Measurements from ENCODE around the gene CKAP5.

The CKAP5 gene

GRCh38 chr11:46845740-46846509 is at the start of gene CKAP5:
TSS of gene CKAP5 (minus strand) at chr11:46846280. CDS start at chr11:46821231, 25,049 bp downstream.
- DNase-seq (ENCODE audit: low spot score), result peak; percentile 94
- TF ChIP-seq CTCF (IDR thresholded peaks at IDR 0.05), result no peak
- peak within 1 kb of the TSS; percentile 68 to 86 for H3K27ac ChIP-seq
- peak within 1 kb of the TSS; percentile 86 for H3K4me3 ChIP-seq

GRCh38 chr11:46895821-46896220 is 49.7 kb upstream of the CKAP5 start:
- Histone ChIP-seq H3K27ac (no peak overlapping the region), H3K4me3 (no peak overlapping the region)
- no peak for DNase-seq (ENCODE audit: low spot score)
- TF ChIP-seq CTCF (IDR thresholded peaks at IDR 0.05), result no peak

- no peak for TF ChIP-seq CTCF (IDR thresholded peaks at IDR 0.05)
- no peak for DNase-seq (ENCODE audit: low spot score)
- Histone ChIP-seq H3K4me3 (no peak overlapping the region), H3K27ac (no peak overlapping the region)
Observed at GRCh38 chr11:46894961-46895360, 48.9 kb upstream of the CKAP5 start.

GRCh38 chr11:46894506-46894905 is 48.4 kb upstream of the CKAP5 start:
- Histone ChIP-seq H3K27ac (no peak overlapping the region), H3K4me3 (no peak overlapping the region)
- no peak for TF ChIP-seq CTCF (IDR thresholded peaks at IDR 0.05)
- DNase-seq (ENCODE audit: low spot score), result no peak

- no peak for TF ChIP-seq CTCF (IDR thresholded peaks at IDR 0.05)
- Histone ChIP-seq H3K27ac (no peak overlapping the region), H3K4me3 (no peak overlapping the region)
- no peak for DNase-seq (ENCODE audit: low spot score)
Observed at GRCh38 chr11:46892838-46893237, 46.8 kb upstream of the CKAP5 start.

- DNase-seq (ENCODE audit: low spot score), result no peak
- Histone ChIP-seq H3K4me3 (no peak overlapping the region), H3K27ac (no peak overlapping the region)
- no peak for TF ChIP-seq CTCF (IDR thresholded peaks at IDR 0.05)
Observed at GRCh38 chr11:46892109-46892508, 46.0 kb upstream of the CKAP5 start.

GRCh38 chr11:46890665-46891064 is 44.6 kb upstream of the CKAP5 start:
- no peak for TF ChIP-seq CTCF (IDR thresholded peaks at IDR 0.05)
- Histone ChIP-seq H3K27ac (no peak overlapping the region), H3K4me3 (no peak overlapping the region)
- DNase-seq (ENCODE audit: low spot score), result no peak
